WTC11 (cell line): ENCODE data around the gene PNMA1. TPM values are rescaled to one million over a fixed set of nuclear protein-coding genes. Genes with fewer than 3 reads are reported as not detected.

Source experiments
- ATAC-seq: fragments of 200-7000 bp; cut with Tn5 transposase; 2 replicates; pipeline ENCODE4 v1.10.0; 2021; ENCODE audit warnings: mild to moderate bottlenecking, moderate library complexity
- CTCF ChIA-PET: fragments of 300-600 bp; sonication (Branson Sonifier 250); formaldehyde crosslinking; loops from one replicate; lab custom pipeline; 2021; ENCODE audit warnings: antibody characterized with exemption; lab: Charles Lee
- POLR2A ChIA-PET: fragments of 350-600 bp; sonication (Branson Sonifier 250); formaldehyde crosslinking; loops from one replicate; lab custom pipeline; 2021; ENCODE audit warnings: antibody characterized with exemption; lab: Charles Lee
- DNase-seq: peaks from one replicate; pipeline ENCODE4 v3.0.0; 2021; ENCODE audit warnings: low spot score
- H3K27ac Mint-ChIP-seq: 2 replicates; pipeline ENCODE4 v1.8.0; 2021; ENCODE audit warnings: mixed read lengths
- H3K27me3 Mint-ChIP-seq: 2 replicates; pipeline ENCODE4 v1.8.0; 2021; ENCODE audit warnings: low read depth, mild to moderate bottlenecking, moderate library complexity, mixed read lengths
- H3K36me3 Mint-ChIP-seq: 2 replicates; pipeline ENCODE4 v1.8.0; 2021; ENCODE audit warnings: mixed read lengths
- H3K4me1 Mint-ChIP-seq: 2 replicates; pipeline ENCODE4 v1.8.0; 2022; ENCODE audit warnings: mixed read lengths
- H3K4me3 Mint-ChIP-seq: 2 replicates; pipeline ENCODE4 v1.8.0; 2021; ENCODE audit warnings: mild to moderate bottlenecking, moderate library complexity, mixed read lengths
- H3K9me3 Mint-ChIP-seq: 2 replicates; pipeline ENCODE4 v1.8.0; 2021; ENCODE audit warnings: mixed read lengths
- E2F1 ChIP-seq: sonication (generic); formaldehyde crosslinking; IDR thresholded peaks from 2 replicates; pipeline ENCODE4 v1.8.0; 2022; ENCODE audit warnings: mild to moderate bottlenecking, missing genetic modification reagents
- HMGA2 ChIP-seq: fragments of 250-450 bp; sonication (Bioruptor Pico); IDR thresholded peaks from 2 replicates; pipeline ENCODE4 v1.4.0; 2021; ENCODE audit warnings: mild to moderate bottlenecking, moderate library complexity
- JAZF1 ChIP-seq: fragments of 250-450 bp; sonication (Bioruptor Pico); IDR thresholded peaks from 2 replicates; pipeline ENCODE4 v1.9.0; 2021; ENCODE audit warnings: moderate library complexity, mild to moderate bottlenecking, inconsistent platforms
- MLX ChIP-seq: sonication (generic); formaldehyde crosslinking; IDR thresholded peaks from 2 replicates; pipeline ENCODE4 v1.8.1; 2023; ENCODE audit warnings: mild to moderate bottlenecking, missing genetic modification reagents, moderate library complexity
- MXD4 ChIP-seq: fragments of 250-450 bp; sonication (Bioruptor Pico); IDR thresholded peaks from 2 replicates; pipeline ENCODE4 v1.8.0; 2021; ENCODE audit warnings: mild to moderate bottlenecking, moderate library complexity, borderline replicate concordance
- NFATC4 ChIP-seq: fragments of 250-450 bp; sonication (Bioruptor Pico); IDR thresholded peaks from 2 replicates; pipeline ENCODE4 v1.9.0; 2021; ENCODE audit warnings: mild to moderate bottlenecking
- NFYB ChIP-seq: sonication (generic); formaldehyde crosslinking; conservative IDR thresholded peaks from 2 replicates; pipeline ENCODE4 v1.8.0; 2022; ENCODE audit warnings: low read depth, missing genetic modification reagents
- PRDM15 ChIP-seq: sonication (generic); formaldehyde crosslinking; IDR thresholded peaks from 2 replicates; pipeline ENCODE4 v1.8.0; 2022; ENCODE audit warnings: missing genetic modification reagents
- RORB ChIP-seq: fragments of 250-450 bp; sonication (Bioruptor Pico); IDR thresholded peaks from 2 replicates; pipeline ENCODE4 v1.9.0; 2021; ENCODE audit warnings: mild to moderate bottlenecking
- SMAD3 ChIP-seq: sonication (generic); formaldehyde crosslinking; IDR thresholded peaks from 2 replicates; pipeline ENCODE4 v1.8.0; 2022; ENCODE audit warnings: missing genetic modification reagents, mild to moderate bottlenecking, borderline replicate concordance
- SP1 ChIP-seq: sonication (generic); formaldehyde crosslinking; conservative IDR thresholded peaks from 2 replicates; pipeline ENCODE4 v1.8.1; 2022; ENCODE audit warnings: missing genetic modification reagents
- TP53 ChIP-seq: sonication (generic); formaldehyde crosslinking; IDR thresholded peaks from 2 replicates; pipeline ENCODE4 v1.8.1; 2023; ENCODE audit warnings: mild to moderate bottlenecking, missing genetic modification reagents
- USF1 ChIP-seq: sonication (generic); formaldehyde crosslinking; IDR thresholded peaks from 2 replicates; pipeline ENCODE4 v1.8.0; 2022; ENCODE audit warnings: mild to moderate bottlenecking, missing genetic modification reagents
- ZNF121 ChIP-seq: sonication (generic); formaldehyde crosslinking; IDR thresholded peaks from 2 replicates; pipeline ENCODE4 v1.8.0; 2023; ENCODE audit warnings: missing genetic modification reagents
- total RNA-seq: library from RNA; stranded (reverse); gene quantifications from 3 replicates; pipeline ENCODE4 v1.2.3, GENCODE V29; 2021

The PNMA1 gene
- total RNA-seq, 1 experiment from 2014 or later, result 46.0 TPM

GRCh38 chr14:73752297-73752992 is 38.3 kb upstream of the PNMA1 start (continued):
- TF ChIP-seq MLX (CRISPR knock-in tag) (no peak), E2F1 (CRISPR knock-in tag) (no peak), PRDM15 (CRISPR knock-in tag) (no peak), JAZF1 (CRISPR knock-in tag) (no peak), HMGA2 (CRISPR knock-in tag) (no peak)

- POLR2A ChIA-PET, result no interaction called here
- Mint-ChIP-seq H3K27me3 (no peaks in the 10 kb centered on the region), H3K4me1 (peaks cover 79% of the 10 kb centered on the region), H3K27ac (no peak overlapping the region), H3K36me3 (no peaks in the 10 kb centered on the region), H3K4me3 (no peak overlapping the region), H3K9me3 (no peaks in the 10 kb centered on the region)
- DNase-seq, result no peak
- no peak for ATAC-seq
- TF ChIP-seq HMGA2 (CRISPR knock-in tag) (no peak), NFATC4 (no peak), ZNF121 (CRISPR knock-in tag) (no peak), USF1 (CRISPR knock-in tag) (no peak), MXD4 (no peak), PRDM15 (CRISPR knock-in tag) (no peak), TP53 (CRISPR knock-in tag) (no peak), SP1 (no peak), SMAD3 (CRISPR knock-in tag) (no peak), NFYB (no peak), RORB (no peak)
- CTCF ChIA-PET, result interaction anchor here (1.0 to 1.4 kb wide), 4 partner anchors 9 to 100 kb away, joined by 3 read pairs; partner anchors contain the start of gene PTGR2
Observed at GRCh38 chr14:73751157-73751691, 37.0 kb upstream of the PNMA1 start.
